Activated CD8-positive, alpha-beta memory T cell treated with anti-CD3 and anti-CD28 coated beads for 24 hours (primary cell): ENCODE measurements around the gene CDK13.

ENCODE experiments used
- DNase-seq: peaks from one replicate; pipeline ENCODE4 v3.0.0-alpha.2; 2020

Gene CDK13

DNA sequence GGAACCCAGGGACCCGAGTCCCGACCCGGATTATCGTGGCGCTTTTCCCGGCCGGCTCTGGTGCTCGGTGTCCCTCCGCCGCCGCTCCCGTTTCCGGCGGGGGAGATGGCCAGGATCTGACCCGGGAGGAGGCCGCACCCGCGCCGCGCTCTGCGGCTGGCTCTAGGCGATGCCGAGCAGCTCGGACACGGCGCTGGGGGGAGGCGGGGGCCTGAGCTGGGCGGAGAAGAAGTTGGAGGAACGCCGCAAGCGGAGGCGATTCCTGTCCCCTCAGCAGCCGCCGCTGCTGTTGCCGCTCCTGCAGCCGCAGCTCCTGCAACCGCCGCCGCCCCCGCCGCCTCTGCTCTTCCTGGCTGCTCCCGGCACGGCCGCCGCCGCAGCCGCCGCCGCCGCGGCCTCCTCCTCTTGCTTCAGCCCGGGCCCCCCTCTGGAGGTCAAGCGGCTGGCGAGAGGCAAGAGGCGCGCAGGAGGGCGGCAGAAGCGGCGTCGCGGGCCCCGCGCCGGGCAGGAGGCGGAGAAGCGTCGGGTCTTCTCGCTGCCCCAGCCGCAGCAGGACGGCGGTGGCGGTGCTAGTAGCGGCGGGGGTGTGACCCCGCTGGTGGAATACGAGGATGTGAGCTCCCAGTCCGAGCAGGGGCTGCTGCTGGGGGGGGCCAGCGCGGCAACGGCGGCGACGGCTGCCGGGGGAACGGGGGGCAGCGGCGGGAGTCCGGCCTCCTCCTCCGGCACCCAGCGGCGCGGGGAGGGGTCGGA is 593 bp downstream of the CDK13 start:
- peak; percentile 78 for DNase-seq

DNA sequence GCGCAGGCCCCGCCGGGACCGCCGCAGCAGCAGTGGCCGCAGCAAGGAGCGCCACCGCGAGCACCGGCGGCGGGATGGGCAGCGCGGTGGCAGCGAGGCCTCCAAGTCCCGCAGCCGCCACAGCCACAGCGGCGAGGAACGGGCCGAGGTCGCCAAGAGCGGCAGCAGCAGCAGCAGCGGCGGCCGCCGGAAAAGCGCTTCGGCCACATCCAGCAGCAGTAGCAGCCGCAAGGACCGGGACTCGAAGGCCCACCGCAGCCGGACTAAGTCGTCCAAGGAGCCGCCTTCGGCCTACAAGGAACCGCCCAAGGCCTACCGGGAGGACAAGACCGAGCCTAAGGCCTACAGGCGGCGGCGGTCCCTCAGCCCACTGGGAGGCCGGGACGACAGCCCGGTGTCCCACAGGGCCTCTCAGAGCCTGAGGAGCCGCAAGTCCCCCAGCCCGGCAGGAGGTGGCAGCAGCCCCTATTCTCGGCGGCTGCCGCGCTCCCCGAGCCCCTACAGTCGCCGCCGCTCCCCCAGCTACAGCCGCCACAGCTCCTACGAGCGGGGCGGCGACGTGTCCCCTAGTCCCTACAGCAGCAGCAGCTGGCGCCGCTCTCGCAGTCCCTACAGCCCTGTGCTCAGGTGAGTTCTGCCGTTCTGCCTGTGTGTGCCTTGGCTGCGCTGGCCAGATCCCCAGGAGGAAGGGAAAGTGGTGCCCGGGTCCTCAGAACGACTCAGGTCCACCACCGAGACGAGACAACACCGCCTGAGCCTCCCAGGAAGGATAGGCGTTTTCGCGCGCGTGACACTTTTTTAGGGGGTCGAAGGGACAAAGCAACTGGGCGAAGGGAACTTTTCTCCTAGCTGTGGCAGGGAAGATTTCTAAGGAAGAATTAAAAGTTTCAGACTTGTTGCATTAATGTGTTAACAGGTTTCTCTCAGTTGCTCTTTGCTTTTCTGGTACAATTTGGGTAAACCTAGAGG is 1.5 kb downstream of the CDK13 start:
- DNase-seq, result peak; percentile 85

DNA sequence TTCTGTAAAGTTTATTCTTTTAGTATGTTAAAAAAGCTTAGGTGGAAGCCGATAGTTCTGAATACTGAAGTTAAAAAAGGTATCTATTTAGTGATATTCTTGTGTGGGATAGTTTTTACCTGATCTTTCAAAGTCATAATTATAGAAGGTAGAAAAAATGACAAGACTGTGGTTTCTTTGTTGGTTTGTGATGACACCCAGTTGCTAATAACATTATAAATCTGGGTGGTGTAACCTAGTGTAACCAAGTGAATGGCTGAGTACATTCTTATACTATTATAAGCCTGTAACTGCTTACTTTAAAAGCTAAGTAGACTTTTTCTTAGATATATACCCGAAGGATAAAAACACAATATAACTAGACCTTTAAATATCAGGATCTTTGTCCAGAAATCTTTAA is 2.3 kb downstream of the CDK13 start:
- DNase-seq, result no peak

DNA sequence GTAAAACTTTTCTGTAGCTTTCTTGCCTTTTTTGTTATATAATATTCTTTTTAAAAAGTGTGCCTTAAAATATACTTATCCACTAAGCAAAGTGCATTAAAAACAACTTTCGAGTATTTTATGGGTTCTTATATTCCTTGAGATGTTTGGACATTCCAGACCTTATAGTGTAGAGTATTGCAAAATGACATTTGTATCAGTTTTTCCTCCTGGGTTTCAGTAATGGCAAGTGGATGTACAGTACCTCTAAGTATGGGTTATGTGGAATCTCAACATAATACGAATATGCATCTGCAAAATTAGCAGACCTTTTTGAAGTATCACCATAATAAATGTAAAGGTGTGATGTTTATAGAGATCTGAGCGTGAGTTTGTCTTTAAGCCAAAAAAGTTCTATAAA is 2.7 kb downstream of the CDK13 start:
- DNase-seq, result no peak

GRCh38 chr7:39954694-39955093 is 4.6 kb downstream of the CDK13 start:
- no peak for DNase-seq

- no peak for DNase-seq
These were observed 8.0 kb downstream of the CDK13 start for GRCh38 chr7:39958038-39958437.

- DNase-seq, result no peak
These were observed 17.5 kb downstream of the CDK13 start for GRCh38 chr7:39967406-39968161.

GRCh38 chr7:39969431-39969830 is 19.4 kb downstream of the CDK13 start:
- no peak for DNase-seq

DNA sequence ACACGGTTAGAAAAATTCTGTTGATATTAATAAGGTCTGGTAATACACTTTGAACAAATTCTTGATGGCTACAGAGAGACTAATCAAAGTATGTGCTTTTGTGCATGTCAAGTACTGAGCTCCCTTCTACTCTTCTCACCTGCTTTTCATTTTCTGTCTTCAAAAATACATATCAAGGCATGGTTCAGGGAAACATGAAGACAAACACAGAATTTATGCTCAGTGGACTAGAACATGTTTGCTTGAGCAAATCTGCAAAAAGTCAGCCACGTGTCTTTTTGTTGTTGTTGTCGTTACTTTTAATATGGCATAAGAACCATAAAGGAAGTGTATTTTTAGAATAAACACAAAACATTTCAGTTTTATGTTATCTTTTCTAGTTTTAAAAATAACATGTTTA is 21.9 kb downstream of the CDK13 start:
- DNase-seq, result no peak

- no peak for DNase-seq
These were observed 23.7 kb downstream of the CDK13 start for GRCh38 chr7:39973801-39974200.

DNA sequence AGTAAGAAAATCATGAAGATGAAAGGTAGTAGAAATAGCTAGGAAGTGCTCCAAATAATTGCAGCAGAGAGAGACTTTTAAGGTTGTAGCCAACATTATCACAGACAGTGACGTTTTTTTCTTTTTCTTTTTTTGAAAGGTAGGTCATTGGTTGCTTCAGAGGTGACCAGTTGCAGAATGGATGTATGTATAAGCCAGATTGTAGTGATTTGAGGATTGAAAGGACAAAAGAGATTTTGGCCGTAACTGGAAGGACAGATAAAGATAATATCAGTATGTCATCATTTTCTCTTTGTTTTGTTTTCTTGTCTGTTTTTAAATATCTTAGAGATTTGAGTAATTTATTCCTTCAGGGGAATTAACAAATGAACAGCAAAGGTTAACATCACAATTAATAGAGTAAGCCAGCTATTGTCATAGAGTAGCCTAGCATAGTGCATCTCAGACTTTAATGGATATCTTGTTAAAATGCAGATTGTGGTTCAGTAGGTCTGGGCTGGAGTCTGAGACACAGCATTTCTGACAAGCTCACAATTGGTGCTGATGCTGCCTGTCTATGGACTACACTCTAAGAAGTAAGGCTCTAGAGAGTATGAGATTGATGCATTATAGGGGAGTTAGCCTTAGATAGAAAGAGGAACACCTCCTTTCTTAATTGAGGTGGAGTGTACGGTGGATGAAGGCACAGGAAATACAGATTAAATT is 28.3 kb downstream of the CDK13 start:
- no peak for DNase-seq

- no peak for DNase-seq
These were observed 29.5 kb downstream of the CDK13 start for GRCh38 chr7:39979406-39980073.

DNA sequence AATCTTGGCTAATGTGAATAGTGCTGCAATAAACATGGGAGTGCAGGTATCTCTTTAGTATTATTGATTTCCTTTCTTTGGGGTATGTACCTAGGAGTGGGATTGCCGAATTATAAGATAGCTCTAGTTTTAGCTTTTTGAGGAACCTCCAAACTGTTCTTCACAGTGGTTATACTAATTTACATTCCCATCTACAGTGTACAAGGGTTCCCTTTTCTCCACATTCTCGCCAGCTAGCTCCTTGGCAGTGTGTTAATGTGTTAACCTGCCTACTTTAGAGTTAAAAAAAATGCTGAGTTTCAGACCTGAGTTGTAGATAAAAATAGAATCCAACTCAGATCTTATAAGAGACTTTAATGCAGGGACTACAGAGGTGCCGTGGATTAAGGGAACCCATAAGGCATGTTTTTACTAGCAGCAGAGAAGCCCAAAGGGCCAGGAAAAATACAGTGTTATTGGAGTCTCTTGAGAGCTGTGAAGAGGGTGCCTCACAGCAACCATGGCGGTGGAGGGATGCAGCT is 35.4 kb downstream of the CDK13 start:
- no peak for DNase-seq

GRCh38 chr7:39987641-39988347 is 37.7 kb downstream of the CDK13 start:
- DNase-seq, result no peak

DNA sequence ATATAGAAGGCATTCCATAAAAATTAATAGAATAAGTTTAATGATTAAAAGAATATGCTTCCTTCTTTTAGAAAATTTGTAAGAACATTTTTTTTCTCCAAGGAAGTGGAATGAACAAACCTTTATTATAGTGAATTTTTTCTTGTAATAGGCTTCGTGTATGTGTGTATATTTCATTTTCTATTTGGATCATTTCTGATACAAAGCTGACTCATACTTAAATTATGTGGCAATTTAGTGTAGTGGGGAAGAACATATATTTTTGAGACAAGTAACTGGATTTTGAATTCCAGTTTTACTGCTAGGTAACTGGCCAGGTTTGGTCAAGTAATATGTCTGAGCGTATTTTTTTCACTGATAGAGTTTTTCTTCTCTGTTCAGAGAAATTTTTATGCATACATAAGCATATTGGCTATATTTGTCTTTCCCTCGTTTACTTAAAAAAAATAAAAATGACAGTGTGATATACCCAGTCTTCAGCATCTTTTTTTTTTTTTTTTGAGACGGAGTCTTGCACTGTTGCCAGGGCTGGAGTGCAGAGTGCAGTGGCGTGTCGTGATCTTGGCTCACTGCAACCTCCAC is 50.8 kb downstream of the CDK13 start:
- no peak for DNase-seq

GRCh38 chr7:40001649-40002048 is 51.6 kb downstream of the CDK13 start:
- no peak for DNase-seq

- no peak for DNase-seq
These were observed 53.5 kb downstream of the CDK13 start for GRCh38 chr7:40003597-40003996.

- no peak for DNase-seq
These were observed 58.3 kb downstream of the CDK13 start for GRCh38 chr7:40008223-40008815.

DNA sequence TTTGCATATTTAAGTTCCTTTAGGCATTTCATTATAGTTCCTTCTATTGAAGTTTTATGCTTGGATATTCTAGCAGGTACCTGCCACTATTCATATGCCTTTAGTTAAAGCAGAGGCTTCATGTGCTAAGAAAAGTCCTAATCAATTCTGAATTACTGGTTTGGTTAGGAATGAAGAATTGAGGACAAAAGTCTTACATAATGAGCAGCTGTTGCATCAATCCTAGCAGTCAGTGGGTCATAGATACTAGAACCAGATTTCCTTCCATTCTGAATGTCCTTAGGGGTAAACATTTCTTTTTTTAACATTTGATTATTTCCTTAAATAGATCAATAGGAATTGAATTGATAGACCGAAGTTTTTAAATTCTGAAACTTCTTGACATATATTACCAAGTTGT is 59.2 kb downstream of the CDK13 start:
- DNase-seq, result no peak

- DNase-seq, result no peak
These were observed 64.3 kb downstream of the CDK13 start for GRCh38 chr7:40014376-40014775.
